GM18858 (cell line): Measurements from ENCODE around the gene CDCP2.

Experiments used
- ATAC-seq: cut with Tn5 transposase; IDR thresholded peaks from one replicate; pipeline ENCODE4 v1.9.1; 2021; ENCODE audit not compliant: unreplicated experiment

Gene CDCP2

DNA sequence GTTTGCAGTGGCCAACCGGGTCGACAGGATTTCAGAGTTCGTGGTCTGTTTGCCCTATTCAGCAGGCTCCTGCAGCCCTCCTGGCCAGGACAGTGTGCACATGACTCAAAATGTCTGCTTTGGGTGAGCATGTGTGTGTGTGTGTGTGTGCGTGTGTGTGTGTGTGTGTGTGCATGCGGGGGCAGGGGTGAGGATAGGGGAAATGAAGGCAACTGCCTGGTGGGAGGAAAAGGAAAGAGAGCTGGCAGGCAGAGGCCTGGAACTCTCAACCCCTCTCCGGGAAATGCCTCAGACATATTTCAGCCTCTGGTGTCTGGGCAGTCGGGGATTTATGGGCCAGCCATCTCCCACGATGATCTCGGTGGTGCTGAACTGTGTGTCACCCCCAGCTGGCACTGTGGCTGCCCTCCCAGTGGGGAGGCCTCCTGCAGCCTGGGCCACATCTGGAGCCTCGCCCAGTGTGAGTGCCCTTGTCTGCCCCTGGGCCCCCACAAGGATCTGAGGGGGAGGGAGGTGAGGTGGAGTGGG, 15.2 kb downstream of the CDCP2 start:
- no peak for ATAC-seq

DNA sequence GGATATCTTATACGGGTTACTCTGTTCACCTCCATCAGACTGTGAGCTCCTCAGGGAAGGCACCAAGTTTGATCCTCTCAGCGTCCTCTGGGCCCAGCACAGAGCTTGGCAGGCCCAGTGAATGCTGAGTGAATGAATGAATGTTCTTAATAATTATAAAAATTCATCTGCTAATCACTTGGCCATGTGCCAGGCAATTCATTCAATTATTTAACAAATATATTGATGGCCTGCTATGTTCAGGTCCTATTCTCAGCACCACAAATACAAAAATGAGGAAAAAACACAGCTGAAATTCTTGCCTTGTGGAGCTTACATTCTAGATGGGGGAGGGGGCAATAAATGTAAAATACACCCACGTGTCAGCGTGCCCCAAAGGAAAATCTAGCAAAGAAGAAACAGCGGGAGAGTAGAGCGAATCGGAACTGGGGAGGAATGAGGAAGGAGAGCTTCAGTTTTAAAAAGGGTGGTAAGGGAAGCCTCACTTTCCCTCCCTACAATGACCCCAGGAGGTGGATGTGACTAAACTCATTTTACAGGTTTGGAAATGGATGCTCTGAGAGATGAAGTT, 15.8 kb downstream of the CDCP2 start:
- ATAC-seq = no peak

DNA sequence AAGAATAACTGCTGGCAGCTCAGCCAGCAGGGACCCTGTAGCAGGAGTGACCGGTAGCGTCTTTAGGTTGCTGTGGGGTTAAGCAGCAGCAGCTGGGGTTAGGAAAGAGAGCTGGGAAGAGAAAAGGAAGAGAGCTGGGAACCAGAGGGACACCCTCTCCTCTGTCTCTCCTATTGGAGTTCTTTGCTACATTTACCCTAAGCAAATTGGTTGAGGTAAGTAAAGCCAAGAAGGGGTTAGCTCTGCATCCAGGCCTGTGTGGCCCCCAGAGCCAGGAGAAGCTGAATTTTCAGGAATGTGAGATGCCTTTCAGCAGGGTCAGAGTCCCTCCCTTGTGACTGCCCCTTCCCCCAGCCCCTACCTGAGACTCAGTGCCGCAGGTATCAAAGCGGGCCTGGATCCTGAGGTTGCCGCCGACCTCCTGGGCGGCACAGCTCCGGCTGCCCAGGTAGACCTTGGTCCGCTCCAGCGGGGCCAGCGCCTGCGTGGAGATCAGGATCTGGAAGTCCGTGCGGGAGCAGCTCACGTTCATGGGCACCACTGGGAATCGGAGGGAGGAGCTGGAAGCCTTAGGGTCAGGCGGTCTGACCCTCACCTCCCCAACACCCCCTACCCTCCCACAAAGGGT, 16.4 kb downstream of the CDCP2 start:
- no peak for ATAC-seq

DNA sequence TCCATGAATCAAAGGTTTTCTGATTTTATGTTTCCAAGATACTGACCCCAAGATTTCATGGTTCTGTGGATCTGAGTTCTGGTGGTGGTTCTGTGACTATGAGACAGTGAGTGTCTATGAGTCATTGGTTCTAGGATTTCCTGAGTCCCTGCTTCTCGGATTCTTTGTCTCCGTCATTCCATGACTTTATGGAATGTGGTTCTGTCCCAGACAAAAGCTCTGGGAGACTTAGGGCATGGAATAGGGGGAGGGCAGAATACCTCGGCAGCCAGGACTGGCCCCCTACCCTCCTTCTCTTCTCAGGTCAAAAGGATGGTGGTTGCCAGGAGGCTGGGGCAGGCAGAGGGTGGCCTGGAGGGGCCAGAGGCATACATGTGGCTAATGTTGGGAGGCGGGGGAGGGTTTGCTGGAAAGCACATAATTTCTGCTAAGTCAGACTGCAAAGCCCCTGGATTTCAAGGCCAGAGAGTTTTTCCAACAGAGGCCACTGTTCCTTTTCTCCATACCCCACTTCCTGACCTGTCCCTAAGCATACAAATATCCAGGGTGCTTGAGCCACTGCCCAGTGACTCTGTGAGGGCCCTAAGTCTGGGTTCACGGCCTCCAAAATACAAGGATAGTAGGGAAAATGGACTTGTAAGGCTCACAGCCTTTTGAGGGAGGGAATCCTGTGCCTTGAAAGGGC, 17.2 kb downstream of the CDCP2 start:
- ATAC-seq = no peak

DNA sequence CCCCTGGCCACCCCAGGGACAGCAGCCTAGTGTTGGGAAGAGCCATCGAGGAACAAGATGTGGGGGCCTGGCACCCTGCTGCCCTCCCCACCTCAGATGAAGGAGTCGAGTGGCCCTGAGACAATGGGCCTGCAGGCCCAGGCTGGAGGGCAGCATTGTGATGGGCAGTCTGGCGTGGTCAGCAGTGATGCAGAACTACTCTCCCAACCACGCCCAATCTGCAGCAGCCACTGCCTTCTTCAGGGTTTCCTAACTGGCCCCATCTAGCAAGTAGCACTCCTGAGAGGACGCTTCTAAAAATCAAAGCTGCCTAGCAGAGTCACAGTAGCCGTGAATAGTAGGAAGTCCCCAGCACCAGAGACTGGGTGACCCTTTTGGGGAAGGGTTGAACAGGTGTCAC, 18.5 kb downstream of the CDCP2 start:
- no peak for ATAC-seq

DNA sequence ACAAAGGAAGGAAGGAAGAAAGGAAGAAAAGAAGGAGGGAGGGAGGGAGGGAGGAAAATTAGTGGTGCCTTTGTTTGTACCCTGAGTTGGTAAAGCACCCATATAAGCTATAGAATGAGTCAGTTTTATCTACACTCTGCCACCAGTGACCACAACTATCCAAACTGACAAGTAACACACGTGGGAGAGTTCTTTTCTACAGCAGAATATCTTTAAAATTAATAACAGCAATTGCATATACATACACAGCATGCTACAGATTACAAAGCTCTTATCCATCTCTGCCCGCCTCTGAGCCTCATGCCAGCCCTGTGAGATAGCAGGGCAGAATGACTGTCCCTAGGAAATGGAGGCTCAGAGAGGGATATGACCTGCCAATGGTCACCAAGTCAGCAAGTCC, 20.3 kb downstream of the CDCP2 start:
- no peak for ATAC-seq

DNA sequence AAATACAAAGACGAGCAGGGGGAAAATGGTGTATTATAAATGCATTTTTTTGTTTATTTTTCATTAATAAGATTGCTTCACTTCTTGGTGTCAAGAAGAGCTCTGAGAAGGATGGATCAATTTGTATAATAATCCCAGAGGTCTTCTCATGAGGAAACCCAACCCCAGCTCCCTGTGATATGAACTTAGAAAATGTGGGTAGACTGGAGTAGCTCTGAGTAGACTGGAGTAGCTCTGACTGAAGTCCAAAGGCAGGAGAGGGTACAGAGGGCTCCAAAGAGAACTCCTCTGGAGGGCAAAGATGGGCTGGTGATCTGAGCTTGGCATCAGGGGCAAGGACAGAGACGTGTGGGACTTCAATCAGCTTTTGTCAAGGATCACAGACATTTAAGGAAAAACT, 21.4 kb downstream of the CDCP2 start:
- ATAC-seq = no peak

DNA sequence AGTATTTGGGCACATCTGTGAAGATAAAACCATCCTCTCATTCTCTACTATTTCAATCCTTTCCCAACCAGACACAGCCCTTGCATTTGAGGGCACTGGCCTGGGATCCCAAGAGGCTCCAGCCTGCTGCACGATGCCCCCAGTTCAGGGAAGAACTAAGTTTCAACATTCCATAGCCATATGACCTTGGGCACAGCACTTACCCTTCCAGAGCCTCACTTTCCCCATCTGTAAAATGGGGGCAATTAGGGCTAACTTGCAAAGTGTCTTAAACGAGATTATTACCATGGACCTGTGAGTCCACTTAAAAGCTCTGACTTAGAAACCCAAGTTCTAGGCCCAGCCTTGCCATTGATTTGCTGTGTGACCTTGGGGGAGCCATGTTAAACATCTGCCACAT, 22.9 kb downstream of the CDCP2 start:
- no peak for ATAC-seq

DNA sequence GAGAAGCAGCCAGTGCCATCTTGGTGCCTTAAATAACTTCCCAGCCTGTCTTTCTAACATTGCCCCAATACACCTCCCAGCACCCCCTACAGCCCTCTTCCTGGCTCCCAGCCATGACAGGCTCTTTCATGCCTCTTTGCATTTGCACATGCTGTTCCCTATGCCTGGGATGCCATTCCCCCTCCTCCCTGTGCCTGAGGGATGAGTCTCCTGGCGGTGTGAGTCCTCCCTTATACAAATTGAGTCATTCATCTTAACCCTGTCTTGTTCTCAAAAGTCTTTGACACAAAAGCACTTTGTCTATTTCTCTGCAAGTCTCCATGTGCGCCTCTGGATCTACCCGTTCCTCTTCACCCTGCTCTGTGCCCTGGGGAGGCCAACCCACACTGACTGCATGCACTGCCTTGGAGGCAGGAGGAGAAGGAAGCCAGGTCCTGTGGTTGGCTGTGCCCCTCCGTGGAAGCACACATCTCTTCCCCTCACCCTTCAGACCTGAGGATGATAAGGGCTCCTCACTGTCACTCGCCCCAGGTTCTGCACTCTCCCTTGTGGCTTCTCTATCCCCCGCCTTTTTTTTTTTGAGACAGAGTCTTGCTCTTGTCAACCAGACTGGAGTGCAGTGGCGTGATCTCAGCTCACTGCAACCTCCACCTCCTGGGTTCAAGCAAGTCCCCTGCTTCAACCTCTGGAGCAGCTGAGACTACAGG, 25.1 kb downstream of the CDCP2 start:
- no peak for ATAC-seq

DNA sequence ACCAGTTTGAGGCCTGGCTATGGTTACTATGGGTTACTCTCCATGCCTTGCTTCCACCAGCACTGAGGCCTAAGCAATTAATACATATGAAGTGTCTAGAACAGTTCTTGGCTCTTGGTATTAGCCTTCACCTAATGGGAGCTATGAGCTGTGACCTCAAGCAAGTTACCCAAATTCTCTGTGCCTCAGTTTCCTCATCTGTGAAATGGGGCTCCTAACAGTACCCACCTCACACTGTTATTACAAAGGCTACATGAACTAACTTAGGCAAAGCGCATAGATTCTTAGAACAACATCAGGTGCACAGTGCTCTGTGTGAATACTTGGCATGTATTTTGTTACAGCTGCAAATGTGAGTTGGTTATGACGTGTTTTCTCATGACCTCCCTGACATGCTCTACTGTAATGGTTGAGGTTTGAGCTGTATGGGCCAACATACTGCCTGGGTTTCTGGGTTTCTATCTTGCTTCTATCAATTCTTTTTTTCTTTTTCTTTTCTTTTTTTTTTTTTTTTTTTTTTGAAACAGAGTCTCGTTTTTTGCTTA, 26.5 kb downstream of the CDCP2 start:
- no peak for ATAC-seq

DNA sequence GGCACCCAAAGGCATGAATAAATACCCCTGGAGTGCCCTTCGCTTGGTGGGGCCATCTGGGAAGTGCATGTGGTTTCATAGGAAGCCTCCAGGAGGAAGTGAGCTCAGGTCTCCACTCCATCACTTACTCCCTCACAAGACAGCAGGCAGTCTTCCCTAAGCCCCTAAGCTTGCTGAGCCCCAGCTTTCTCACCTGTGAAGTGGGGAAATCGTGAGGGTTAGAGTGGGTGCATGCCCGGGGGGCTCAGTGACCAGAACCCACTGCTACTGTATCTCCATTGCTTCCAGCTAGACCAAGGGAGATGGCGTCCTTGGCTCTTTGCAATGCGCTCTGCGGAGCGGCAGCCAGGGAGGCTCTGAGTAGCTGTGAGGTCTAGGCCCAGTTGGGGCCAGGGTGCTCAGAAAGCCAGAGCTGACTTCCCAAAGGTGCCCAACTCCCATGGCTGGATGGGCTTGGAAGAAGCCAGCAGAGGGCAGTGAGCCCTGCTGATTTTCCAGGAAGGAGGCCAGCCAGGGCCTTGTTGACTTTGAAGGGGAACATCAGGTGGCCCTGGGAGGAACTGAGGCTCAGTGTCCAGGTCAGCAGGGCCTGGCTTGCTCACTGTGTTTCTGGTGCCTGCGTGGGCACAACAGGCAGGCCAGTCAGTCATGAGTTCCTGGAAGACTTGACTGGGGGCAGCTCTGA, 27.3 kb downstream of the CDCP2 start:
- ATAC-seq = no peak

DNA sequence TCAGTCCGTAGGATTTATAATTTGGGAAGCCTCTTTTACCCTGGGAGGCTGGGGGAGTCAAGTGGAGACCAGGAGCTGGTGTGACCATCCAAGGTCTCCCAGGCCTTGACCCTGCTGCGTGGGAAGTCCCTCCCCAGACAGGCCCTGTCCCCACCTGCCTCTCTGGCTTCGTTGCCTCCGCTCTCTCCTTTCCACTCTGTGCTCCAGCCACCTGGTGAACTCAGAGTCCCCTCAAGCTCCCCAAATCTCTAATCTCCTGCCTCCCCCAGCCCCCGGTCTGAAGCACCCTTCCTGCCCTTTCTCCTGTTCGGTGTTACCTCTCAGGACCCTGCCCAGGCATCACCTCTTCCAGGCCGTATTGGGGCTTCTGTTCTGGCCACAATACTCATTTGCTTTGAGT, 27.9 kb downstream of the CDCP2 start:
- no peak for ATAC-seq

DNA sequence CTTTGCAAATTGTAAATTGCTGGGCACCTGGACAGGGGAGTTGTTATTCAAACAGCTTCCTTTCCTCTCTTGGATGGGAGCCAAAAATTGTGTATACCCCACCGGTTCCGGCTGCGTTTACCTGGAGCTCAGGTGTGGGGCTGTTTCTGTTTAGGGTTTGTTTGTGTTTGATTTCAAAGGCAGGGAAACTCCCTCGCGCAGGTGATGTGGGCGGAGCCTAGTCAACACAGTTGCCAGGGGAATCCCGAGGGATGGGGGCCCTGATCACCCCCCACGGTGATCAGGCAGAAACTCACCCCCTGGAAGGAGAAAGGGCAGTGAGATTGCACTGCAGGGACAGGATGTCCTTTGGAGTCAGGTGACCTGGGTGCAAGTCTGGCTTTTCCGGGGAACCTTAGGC, 28.3 kb downstream of the CDCP2 start:
- no peak for ATAC-seq

DNA sequence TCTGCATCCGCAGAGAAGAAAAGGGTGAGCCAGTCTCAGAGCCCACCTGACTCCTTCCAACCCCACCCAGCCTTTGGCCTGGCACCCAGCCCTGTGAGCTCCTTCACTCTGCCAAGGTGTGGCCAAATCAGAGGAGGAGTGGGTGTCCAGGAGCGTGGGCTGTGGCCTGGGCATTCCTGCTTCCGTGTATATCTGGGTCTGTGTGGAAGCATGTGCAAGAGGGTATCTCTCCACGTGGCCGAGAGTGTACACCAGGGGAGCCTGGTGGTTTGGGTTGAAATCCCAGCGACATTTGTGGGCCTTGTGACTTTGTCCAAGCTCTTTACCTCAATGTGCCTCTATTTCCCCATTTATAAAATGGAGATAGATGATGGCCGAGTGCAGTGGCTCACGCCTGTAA, 29.8 kb downstream of the CDCP2 start:
- ATAC-seq = no peak

DNA sequence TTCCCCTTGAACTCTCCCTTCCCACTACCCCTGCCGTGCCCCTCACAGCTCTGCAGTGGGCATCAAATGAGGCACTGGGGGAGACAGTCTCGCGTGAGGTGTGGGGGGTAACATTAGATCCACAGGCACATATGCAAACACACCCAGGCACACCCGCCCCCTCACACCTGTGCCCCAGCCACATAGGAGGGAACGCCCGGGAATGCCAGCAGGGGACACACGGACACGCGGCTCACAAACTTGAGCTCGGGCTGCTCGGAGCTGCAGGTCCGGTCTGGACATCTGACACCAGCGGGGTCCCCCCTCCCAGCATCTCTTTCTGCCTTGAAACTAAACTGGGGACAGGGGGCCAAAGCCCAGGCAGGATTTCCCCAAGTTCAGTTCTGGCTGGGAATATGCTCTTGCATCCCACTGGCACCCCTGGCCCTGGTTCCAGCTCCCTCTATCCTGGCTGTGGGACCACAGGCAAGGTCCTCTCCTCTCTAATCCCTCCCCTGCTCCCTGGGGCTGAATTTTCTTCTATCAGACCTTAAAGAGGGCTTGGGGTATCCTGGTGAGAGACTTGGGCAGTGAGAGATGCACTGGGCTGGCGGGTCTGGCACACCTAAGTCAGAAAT, 30.6 kb downstream of the CDCP2 start:
- no peak for ATAC-seq

DNA sequence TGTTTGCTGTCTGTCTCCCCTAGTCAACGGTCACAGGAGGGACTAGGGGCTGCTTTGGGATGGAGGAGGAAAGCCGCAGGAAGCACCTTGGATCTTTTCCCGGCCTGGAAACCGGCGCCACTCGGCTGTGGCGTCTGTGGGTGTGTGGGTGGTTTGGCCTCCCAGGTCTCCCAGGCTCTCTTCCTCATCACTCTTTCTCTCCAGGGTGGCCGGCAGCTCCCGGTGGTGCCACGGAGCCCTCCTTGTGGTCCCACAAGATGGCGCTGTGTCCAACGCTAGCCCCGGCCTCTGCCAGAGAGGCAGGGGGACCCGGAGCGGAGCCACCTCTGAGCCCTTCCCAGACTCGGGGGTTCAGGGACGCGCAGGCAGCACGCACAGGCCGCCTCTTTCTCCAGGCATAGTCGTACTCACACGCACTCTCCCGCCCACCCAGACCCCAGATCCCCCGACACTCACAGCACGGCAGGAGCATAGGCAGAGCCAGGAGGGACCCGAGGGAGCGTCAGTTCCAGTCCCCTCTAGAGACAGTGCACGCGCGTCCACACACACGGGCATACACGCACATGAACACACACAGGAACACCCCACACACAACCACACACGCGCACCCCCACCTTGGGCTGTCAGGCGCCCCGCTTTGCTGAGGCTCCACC, 31.2 kb downstream of the CDCP2 start:
- no peak for ATAC-seq

DNA sequence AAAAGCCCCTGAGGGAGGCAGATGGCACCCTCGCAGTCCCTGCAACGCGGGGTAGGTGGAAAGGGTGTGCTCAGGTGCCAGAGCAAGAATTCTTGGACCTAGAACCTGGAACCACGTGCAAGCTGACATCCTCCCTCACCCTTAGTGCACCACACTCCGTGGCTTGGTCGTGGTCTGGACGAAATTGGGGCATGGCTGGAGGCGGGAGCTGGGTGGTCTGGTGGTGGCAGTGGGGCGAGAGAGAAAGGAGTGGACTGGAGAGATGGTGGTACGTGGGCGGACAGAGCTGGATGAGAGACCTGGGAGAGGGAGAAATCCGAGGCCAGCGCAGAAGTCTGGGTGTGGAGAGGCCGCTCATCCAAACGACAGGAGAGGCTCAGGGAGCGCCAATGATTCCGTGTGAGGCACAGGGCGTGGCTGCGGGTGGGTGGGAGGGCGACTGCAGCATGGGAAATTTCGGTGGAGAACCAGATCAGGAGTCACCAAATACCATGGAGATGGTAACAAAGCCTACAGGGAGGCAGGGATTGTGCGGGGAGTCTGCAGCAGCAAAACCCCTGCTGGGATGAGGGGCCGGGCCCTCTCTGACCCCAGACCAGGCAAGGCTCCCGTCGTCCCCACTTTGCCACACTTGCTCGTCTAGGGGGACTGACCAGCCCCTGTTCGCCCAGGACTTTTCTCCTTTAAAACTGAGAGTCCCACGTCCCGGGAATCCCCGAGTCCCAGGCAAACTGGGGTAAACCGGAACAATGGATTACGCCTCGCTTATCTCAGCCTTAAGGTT, 31.9 kb downstream of the CDCP2 start:
- ATAC-seq = no peak

DNA sequence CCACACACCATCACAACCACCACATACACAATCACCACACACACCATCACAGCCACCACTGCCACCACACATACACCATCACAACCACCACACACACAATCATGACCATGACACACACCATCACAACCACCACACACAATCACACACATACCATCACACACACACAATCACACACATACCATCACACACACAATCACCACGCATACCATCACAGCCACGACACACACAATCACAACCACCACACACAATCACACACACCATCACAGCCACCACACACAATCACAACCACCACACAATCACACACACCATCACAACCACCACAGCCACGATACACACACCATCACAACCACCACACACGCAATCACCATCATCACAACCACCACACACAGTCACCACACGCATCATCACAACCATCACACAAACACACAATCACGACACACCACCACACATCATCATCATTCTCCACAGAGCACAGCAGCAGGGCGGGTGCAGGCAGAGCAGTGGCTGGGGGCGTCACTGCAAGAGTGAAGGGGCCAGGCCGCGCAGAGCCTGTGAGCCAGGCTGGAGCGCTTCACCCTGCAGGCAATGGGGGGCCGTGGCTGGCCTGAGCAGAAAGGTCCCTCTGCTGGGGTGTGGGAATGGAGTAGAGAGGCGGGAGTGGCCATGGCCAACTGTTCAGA, 32.6 kb downstream of the CDCP2 start:
- ATAC-seq = no peak

DNA sequence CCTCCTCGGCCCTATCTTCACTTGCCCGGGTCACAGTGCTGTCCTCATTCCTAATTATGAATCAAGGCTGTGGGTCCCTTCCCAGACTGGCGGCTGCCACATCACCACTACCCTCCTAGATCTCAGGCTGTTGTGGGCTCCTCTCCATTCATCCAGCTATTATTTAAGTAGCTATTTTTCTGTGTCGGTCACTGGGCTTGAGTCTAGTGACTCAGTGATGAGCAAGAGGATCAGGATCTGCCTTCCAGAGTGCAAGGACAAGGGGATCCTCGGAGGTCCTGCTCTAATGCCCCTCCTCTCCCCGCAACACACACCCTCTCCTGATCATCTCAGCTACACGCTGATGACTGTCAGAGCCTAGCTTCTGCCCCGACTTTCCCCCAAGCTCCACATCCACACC, 34.1 kb downstream of the CDCP2 start:
- no peak for ATAC-seq
